Measurements from ENCODE around the gene BPI. TPM values are rescaled to one million over a fixed set of nuclear protein-coding genes. Genes with fewer than 3 reads are reported as not detected.
"Not testable (repeated sequence)": the region's sequence is repeated elsewhere in the genome, so short reads cannot be mapped to it uniquely, and the experiment has no call there.

The BPI gene
- total and polyA plus RNA-seq, 12 donors: 0.01 to 1.6 (median 0.15) TPM; not detected in 7

DNA sequence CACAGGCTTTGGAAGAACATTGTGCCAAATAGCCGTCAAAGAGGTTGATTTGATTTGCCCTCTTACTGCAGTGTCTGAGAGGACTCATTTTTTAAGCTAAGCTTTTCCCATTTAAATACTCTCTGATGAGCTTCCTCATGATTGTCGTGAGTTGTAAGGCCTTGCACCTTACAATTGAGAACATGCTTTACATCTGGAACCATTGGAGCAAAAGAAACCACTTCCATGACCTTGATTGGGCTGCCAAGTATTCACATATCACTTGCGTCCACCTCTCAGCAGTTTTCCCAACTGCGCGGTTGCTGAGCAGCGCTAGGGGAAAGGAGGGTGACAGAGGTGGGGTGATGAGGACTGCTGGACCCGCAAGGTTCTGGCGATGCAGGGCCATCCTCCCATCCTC lies 30.1 kb downstream of the BPI start:
- no peak for ATAC-seq
- Histone ChIP-seq H3K4me1 (peaks cover 0 to 2% (median 0%) of the 10 kb centered on the region in 9 donors), H3K27me3 (peaks cover 0 to 33% (median 19%) of the 10 kb centered on the region in 7 donors), H3K4me3 (no peak overlapping the region), H3K36me3 (no peaks in the 10 kb centered on the region), H3K9me3 (peaks cover 0 to 11% (median 4%) of the 10 kb centered on the region in 11 donors), H3K27ac (no peak overlapping the region)
- TF ChIP-seq, protein P1, sequence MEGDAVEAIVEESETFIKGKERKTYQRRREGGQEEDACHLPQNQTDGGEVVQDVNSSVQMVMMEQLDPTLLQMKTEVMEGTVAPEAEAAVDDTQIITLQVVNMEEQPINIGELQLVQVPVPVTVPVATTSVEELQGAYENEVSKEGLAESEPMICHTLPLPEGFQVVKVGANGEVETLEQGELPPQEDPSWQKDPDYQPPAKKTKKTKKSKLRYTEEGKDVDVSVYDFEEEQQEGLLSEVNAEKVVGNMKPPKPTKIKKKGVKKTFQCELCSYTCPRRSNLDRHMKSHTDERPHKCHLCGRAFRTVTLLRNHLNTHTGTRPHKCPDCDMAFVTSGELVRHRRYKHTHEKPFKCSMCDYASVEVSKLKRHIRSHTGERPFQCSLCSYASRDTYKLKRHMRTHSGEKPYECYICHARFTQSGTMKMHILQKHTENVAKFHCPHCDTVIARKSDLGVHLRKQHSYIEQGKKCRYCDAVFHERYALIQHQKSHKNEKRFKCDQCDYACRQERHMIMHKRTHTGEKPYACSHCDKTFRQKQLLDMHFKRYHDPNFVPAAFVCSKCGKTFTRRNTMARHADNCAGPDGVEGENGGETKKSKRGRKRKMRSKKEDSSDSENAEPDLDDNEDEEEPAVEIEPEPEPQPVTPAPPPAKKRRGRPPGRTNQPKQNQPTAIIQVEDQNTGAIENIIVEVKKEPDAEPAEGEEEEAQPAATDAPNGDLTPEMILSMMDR (IDR thresholded peaks at IDR 0.05): no peak
- DNase-seq: no peak
- intact Hi-C loops (cut with DNase I): no loop called here
- 78 to 86% methylated on average over 8 of the region's 8 CpGs for WGBS, 2 donors

DNA sequence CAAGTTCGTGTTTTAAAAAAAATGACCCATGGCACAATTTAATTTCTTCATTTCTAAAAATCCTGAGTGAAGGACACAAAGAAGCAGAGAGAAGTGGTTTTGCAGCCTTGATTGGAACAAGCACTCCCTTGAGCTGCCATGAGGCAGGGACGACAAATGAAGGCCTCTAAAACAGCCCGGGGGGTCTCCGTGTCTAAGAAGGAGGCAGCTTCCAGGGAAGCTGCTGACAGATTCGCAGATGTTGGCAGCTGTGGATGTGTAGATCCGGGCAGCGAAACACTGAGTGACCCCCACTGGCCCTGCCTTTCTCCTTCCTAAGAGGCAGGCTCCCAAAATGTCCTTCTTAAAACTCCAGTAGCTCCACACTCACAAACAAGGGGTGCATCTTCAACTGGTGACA lies 32.8 kb downstream of the BPI start:
- ATAC-seq (no peak), DNase-seq (no peak)
- 39 to 46% methylated on average over 7 of the region's 7 CpGs for whole genome bisulfite sequencing, 2 donors
- intact Hi-C loops (cut with DNase I): no loop called here
- peaks cover 0 to 6% (median 0%) of the 10 kb centered on the region in 9 donors for H3K4me1 ChIP-seq
- no peak overlapping the region for H3K27ac ChIP-seq
- no peak overlapping the region for H3K4me3 ChIP-seq
- peaks cover 0 to 11% (median 4%) of the 10 kb centered on the region in 11 donors for H3K9me3 ChIP-seq
- peaks cover 0 to 16% (median 8%) of the 10 kb centered on the region in 7 donors for H3K27me3 ChIP-seq
- TF ChIP-seq, protein P1 (IDR thresholded peaks at IDR 0.05): no peak
- no peaks in the 10 kb centered on the region for H3K36me3 ChIP-seq

DNA sequence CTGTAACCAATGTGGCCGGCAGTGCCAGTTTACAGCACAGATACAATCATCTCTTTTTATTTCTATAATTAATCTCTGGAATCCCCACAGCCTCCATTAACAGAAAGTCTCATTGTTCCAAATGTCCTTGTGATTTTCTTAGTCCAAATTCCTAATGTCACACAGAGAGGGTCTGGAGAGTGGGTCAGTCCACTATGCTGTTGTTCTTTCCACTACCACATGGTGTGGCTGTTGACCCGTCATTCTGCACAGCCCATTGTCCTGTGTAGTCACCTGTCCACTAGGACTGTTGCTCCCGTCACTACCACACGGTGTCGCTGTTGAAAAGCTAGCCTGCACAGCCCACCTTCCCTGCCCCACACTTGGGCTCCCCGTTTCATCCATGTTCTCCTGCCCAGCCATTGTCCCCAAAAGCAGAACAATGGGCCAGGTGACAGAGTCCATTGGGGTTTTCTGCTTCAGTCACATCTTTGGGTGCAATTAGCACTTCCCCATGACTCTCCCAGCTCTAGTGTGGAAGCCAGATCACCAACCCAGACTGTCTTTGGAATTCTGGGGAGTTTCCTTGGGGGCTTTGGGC lies 33.7 kb downstream of the BPI start:
- H3K4me1 ChIP-seq: peaks cover 0 to 6% (median 0%) of the 10 kb centered on the region in 9 donors
- DNase-seq (peak in 1 of 2 donors; percentile 28), ATAC-seq (peak in 1 of 8 donors; percentile 42)
- TF ChIP-seq, protein P1 (IDR thresholded peaks at IDR 0.05): peak in 8 of 9 donors; percentile 14 to 52 (median 34)
- H3K9me3 ChIP-seq: peaks cover 0 to 11% (median 4%) of the 10 kb centered on the region in 11 donors
- intact Hi-C loops (cut with DNase I): no loop called here
- WGBS, 2 donors: 37 to 40% methylated on average over 6 of the region's 6 CpGs
- H3K27ac ChIP-seq: no peak overlapping the region
- no peak overlapping the region for H3K4me3 ChIP-seq
- H3K36me3 ChIP-seq: no peaks in the 10 kb centered on the region
- H3K27me3 ChIP-seq: peaks cover 0 to 13% (median 8%) of the 10 kb centered on the region in 7 donors

DNA sequence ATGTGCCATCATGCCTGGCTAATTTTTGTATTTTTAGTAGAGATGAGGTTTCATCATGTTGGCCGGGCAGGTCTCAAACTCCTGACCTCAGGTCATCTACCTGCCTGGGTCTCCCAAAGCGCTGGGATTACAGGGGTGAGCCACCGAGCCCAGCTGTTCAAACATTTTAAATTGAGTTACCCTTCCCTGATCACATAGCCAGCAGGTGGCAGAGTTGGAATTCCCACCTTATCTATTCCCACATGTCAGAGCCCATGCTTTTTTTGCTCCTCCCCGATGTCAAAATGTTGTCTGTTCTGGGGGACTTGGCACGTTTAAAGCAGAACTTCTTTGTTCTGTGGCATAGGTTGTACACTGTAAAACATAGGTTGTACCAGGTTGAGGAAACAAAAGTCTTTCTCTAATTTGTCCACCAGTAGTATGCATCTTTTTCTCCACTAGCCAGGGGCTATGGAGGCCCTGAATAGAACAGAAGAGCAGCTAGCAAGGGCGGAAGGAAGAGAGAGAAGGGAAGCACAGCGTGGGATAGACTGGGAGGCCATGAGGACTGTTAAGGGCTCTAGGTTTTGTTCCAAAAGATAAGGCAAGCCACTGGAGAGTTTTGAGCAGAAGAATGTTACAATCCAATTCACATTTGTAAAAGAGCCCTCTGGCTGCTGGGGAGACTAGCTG lies 35.0 kb downstream of the BPI start:
- no peak for DNase-seq
- intact Hi-C loops (cut with DNase I): no loop called here
- no peaks in the 10 kb centered on the region for H3K36me3 ChIP-seq
- 44% methylated on average over 7 of the region's 7 CpGs for WGBS, 2 donors
- peaks cover 0 to 13% (median 8%) of the 10 kb centered on the region in 7 donors for H3K27me3 ChIP-seq
- no peak overlapping the region for H3K4me3 ChIP-seq
- H3K9me3 ChIP-seq: peaks cover 0 to 11% (median 4%) of the 10 kb centered on the region in 11 donors
- H3K4me1 ChIP-seq: peaks cover 0 to 13% (median 0%) of the 10 kb centered on the region in 9 donors
- peak in 6 of 8 donors; percentile 36 to 60 (median 48) for ATAC-seq
- TF ChIP-seq, protein P1 (IDR thresholded peaks at IDR 0.05): peak in 7 of 9 donors; percentile 14 to 52 (median 35)
- no peak overlapping the region for H3K27ac ChIP-seq

DNA sequence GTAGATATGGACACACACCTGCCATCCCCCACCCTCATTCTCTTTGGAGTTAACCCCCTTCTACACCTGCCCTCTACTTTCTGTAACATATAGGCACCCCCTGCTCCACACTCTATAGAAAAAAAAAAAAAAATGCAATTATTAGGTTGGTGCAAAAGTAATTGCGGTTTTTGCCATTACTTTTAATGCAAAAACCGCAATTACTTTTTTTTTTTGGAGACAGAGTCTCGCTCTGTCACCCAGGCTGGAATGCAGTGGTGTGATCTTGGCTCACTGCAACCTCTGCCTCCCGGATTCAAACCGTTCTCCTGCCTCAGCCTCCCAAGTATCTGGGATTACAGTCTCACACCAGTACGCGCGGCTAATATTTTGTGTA lies 35.6 kb downstream of the BPI start:
- Histone ChIP-seq H3K27me3 (peaks cover 0 to 13% (median 8%) of the 10 kb centered on the region in 7 donors), H3K9me3 (peaks cover 0 to 11% (median 4%) of the 10 kb centered on the region in 11 donors), H3K4me1 (peaks cover 0 to 13% (median 0%) of the 10 kb centered on the region in 9 donors)
- 86 to 88% methylated on average over 8 of the region's 8 CpGs for WGBS, 2 donors
- ATAC-seq; H3K27ac ChIP-seq; H3K36me3 ChIP-seq; H3K4me3 ChIP-seq; DNase-seq; intact Hi-C loops (cut with DNase I): not testable (repeated sequence)
